ENCODE results near the gene ANK2.

DNA sequence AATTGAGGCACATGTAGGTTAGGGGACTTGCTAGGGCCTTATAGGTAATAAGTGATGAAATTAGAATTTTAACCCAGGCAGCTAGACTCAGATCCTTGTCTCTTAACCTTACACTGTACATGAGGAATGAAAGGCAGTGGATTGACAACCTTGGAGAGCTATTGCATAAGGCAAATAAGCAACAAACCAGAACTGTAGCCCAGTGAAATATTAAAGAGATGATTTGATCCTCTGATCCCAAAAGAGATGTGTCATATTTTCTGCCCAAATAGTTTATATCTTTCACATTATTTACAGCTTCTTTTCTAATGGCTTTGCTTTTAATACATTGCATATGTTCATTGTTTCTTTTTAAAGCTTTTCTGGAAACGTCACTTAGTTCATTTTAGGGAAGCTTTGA is 252.6 kb downstream of the ANK2 start:
- TF ChIP-seq, protein P1, sequence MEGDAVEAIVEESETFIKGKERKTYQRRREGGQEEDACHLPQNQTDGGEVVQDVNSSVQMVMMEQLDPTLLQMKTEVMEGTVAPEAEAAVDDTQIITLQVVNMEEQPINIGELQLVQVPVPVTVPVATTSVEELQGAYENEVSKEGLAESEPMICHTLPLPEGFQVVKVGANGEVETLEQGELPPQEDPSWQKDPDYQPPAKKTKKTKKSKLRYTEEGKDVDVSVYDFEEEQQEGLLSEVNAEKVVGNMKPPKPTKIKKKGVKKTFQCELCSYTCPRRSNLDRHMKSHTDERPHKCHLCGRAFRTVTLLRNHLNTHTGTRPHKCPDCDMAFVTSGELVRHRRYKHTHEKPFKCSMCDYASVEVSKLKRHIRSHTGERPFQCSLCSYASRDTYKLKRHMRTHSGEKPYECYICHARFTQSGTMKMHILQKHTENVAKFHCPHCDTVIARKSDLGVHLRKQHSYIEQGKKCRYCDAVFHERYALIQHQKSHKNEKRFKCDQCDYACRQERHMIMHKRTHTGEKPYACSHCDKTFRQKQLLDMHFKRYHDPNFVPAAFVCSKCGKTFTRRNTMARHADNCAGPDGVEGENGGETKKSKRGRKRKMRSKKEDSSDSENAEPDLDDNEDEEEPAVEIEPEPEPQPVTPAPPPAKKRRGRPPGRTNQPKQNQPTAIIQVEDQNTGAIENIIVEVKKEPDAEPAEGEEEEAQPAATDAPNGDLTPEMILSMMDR (IDR thresholded peaks at IDR 0.05): no peak
- TF ChIP-seq POLR2AphosphoS5 (IDR thresholded peaks at IDR 0.05; ENCODE audit: low read depth, low read length) (no peak), TCF7L2 (IDR thresholded peaks at IDR 0.05; ENCODE audit: low read depth, low read length) (no peak)

Data from Panc1 (cell line).